Measurements from ENCODE around the gene ENTHD1.

Gene ENTHD1

DNA sequence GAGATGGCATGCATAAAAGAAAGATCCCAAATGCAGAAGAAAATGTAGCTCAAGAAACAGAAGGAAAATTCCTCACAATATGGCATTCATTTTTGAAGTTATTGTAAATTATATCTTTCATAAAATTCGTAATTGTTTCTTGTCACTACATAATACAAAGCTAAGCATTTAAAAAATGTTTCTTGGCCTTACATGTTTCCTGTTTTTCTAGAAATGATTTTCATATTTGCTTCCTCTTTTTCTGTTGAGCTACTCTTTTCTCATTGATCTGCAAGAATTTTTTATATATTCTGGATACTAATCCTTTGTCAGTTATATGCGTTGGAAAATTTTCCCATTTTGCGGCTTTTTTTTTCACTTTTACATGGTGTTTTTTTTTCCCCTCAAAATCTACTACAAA, 48.0 kb downstream of the ENTHD1 start:
- DNase-seq (ENCODE audit: low spot score): no peak

DNA sequence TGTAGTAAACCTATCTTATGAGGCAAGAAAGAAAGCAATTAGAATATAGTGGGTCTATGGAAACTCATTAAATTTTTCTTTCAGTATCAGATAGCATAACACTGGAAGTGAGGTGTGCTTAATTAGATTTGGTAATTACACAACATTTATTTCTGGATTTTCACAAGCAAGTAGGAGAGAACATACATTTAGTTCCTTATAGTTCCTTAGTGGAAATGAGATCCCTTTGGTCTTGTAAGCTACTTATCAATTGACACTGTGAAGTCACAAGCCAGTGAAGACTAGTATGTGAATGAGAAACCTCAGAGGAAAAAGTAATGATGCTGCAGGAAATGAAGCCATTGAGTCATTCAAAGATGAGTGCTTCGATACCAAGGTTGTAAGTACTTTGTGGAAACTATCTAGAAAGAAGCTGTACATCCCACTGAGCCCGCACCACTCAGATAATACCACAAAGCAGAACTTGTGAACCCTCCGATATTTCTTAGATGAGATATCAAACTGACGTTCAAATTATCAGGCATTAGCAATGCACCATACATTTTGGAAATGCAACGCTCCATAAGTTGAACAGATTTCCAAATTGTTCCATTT, 53.5 kb downstream of the ENTHD1 start:
- DNase-seq (ENCODE audit: low spot score): no peak

DNA sequence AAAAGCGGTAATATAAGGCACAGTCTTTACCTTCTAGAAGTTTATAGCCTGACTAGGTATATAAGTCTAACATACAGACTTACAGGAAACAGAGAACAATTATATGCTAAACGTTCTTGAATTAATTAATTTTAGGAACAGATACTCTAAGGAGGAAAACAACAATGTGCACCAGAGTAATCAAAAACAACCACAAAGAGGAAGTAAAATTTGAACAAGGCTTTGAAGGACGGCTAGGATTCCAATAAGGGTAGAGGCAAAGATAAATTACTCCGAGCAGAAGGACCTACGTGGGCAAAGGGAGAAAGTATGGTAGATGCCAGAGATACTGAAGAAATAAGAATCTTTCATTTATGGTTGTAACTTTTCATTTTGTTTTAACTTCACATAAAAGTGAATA, 54.4 kb downstream of the ENTHD1 start:
- no peak for DNase-seq (ENCODE audit: low spot score)

DNA sequence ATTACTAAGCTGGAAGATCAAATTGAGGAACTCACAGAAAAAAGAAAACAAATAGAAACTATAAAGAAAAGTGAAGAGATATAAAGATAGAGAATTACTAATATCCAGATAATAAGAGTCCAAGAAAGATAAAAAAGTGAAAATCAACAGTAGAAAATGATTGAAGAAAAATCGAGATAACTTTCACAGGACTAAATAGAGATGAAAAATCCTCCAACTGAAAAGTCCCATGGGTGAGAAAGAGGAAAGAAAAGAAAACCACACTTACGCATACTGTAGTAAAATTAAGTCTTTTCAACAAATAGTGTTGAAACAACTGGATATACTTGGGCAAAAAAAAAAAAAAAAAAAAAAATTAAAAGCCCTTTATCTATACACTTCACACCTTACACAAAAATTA, 60.0 kb downstream of the ENTHD1 start:
- DNase-seq (ENCODE audit: low spot score): no peak

GRCh38 chr22:39833093-39833492, 60.5 kb downstream of the ENTHD1 start:
- DNase-seq (ENCODE audit: low spot score): no peak

DNA sequence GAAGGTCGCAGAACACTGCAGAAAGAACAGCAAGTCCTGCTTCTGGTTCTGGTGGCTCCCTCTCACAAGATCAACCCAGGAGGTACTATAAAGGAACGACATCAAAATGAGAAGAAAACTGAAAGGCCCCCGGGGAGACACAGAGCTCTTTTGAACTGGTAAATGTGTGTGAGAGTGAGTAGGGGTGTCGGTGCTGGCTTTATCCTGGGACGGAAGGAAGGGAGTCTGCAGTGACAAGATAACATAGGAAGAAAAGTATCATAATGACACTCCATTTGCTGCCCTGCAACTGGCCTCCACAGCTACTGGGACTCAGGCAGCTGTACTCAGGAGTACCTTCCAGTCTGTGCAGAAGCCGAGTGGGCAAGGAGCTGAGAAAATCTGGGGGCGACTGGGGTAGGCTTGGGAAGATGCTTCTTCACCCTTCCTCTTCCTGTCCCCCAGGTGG, 60.9 kb downstream of the ENTHD1 start:
- no peak for DNase-seq (ENCODE audit: low spot score)

DNA sequence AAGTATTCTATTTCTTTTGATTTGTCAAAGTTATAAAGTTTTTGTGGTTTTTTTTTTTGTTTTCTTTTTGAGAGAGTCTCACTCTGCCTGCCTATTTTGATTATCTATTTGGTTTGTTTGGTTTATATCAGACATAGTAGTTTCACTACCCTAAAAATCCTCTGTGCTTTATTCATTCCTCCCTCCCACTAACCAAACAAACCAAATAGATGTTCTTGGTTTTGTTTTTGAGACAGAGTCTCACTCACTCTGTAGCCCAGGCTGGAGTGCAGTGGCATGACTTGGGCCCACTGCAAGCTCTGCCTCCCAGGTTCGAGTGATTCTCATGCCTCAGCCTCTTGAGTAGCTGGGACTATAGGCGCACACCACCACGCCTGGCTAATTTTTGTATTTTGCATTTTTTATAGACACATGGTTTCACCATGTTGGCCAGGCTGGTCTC, 67.9 kb downstream of the ENTHD1 start:
- DNase-seq (ENCODE audit: low spot score): no peak

DNA sequence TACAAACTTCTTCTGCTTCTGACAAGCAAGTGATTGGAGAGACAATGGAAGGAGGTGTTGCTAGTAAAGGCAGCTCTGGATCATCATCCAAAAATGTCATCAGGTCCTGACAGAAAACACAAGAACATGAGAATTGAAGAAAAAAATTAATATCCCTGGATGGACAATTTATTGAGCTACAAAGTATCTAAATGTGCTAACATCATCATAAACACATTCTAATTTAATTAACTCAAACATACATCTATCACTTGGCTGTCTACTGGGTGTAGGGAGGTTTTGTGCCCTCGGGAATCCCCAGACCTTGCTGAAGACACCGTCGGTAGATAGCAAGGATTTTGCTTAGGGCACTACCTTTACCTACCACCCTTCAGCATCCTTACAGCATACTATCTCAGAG, 72.6 kb downstream of the ENTHD1 start:
- DNase-seq (ENCODE audit: low spot score): no peak

DNA sequence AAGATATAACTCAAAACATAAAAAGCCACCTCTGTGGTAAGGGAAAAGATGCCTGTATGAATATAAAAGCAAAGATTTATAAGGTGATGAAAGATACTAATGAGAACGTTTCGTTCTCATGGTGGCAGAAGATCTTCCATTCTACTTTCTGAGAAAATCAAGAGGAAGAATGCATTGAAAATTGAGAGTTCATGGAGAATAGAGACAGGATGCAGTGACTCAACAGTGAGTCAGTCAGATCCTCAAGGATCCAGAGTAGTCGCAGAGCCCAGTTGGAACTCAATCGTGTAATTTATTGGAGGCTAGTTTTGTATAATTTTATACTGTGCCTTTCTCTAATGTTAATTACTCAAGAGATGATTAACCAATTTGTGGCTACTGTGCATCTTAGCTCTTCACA, 73.3 kb downstream of the ENTHD1 start:
- DNase-seq (ENCODE audit: low spot score): peak; percentile 76

DNA sequence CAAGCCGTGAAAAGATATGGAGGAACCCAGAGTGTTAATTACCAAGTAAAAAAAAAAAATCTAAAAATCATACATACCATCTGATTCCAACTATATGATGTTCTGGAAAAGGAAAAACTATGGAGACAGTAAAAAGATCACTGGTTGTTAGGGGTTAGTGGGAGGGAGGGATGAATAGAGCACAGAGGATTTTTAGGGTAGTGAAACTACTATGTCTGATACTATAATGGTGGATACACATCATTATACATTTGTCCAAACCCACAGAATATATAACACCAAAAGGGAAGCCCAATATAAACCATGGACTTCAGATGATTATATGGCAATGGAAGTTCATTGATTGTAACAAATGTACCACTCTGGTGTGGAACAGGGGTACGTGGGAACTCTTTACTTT, 74.1 kb downstream of the ENTHD1 start:
- DNase-seq (ENCODE audit: low spot score): no peak

DNA sequence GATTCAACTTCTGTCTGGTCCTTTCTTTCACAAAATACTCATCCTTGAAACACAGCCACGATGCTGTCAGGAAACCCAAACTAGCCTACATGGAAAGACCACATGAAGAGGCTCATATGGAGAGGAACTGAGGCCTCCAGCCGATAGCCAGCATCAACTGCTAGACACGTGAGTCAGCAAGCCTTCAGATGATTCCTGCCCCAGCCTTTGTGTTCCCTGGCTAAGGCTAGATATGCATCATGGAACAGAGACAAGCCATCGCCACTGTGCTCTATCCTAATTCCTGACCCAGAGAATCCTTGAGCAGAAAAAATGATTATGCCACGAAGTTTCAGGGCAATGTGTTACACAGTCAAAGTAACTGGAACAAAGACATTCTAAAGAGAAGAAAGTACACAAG, 75.5 kb downstream of the ENTHD1 start:
- DNase-seq (ENCODE audit: low spot score): peak; percentile 36

GRCh38 chr22:39815932-39816331, 77.6 kb downstream of the ENTHD1 start:
- peak; percentile 12 for DNase-seq (ENCODE audit: low spot score)

DNA sequence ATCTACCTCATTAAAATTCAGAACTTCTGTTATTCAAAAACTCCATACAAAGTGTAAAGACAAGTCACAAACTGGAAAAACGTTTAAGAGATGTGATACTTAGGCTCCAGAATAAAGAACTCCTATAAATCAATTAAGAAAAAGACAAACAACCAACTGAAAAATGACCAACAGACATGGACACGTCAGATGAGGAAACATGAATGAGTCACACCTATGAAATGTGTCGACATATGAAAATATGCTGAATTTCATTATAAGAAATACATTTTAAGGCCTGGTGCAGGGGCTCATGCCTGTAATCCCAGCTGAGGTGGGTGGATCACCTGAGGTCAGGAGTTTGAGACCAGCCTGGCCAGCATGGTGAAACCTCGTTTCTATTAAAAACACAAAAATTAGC, 78.7 kb downstream of the ENTHD1 start:
- peak; percentile 14 for DNase-seq (ENCODE audit: low spot score)

DNA sequence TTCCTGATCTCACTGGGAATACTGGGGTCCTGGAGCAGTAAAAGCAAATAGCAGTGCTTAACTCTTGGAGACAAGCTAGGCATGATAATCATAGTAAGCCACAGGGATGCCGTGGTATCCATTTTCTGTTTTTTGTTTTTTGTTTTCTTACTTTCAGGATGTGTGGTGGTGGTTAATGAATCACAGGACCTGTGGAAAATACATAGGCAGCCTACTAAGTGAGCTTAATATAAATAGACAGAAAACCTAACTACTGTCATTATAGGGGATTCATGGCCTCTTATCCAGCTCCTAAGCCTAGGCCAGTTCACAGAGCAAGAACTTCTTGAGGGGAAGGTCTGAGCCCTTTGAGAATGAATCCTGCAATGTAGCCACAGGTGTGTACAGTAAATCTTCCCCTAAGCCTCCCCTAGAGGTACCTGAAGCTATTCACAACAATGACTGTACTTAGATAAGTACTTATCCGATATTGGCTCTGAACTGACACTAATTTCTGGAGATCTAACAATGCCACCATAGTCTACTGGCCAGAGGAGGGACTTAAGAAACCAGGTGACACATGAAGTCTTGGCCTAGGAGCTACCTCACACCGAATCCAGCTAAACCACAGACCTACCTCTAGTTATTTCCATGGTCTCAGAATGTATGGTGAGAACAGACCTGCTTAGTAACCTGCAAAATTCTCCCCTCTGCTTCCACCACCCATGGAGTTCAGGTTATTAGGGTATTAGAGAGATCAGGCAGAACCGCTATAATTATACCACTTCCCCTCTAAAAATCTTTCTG, 83.6 kb downstream of the ENTHD1 start:
- no peak for DNase-seq (ENCODE audit: low spot score)

DNA sequence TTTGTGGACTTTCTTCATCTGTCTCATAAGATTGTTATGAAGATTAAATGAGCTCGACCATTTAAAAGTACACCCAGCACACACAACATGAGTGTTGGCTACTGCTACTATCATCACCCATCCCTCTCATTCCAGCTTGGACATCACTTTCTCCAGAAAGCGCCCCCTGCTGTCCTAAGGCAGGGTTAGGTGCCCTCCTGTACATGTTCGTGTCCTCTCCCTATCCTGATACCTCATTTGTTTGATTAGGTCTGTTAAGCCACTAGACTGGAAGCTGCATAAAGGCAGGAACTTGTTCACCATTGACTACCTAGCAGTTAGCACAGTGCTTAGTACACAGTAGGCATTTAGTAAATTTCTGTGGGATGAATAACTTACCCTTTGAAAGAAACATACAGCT, 85.5 kb downstream of the ENTHD1 start:
- no peak for DNase-seq (ENCODE audit: low spot score)

- no peak for DNase-seq (ENCODE audit: low spot score)
Measured at GRCh38 chr22:39806109-39806508, 87.5 kb downstream of the ENTHD1 start.

GRCh38 chr22:39805117-39805516, 88.4 kb downstream of the ENTHD1 start:
- no peak for DNase-seq (ENCODE audit: low spot score)

DNA sequence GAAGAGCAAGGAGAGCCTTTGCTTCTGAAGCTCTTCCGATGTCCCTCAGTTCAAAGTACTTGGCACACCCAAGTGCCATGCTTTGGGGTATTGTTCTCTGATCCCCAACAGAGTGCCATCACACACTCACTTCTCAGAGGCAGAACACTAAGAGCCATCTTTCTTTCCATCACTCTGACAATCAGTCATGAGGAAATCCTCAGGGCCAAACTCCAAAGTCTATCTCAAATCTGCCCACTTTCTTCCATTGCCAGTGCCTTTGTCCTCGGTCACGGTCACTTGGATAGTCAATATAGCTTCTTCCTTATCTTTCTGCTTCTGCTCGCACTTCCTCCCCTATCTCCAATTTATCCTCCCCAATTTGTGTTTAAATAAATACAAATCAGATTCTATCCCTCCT, 90.9 kb downstream of the ENTHD1 start:
- no peak for DNase-seq (ENCODE audit: low spot score)

DNA sequence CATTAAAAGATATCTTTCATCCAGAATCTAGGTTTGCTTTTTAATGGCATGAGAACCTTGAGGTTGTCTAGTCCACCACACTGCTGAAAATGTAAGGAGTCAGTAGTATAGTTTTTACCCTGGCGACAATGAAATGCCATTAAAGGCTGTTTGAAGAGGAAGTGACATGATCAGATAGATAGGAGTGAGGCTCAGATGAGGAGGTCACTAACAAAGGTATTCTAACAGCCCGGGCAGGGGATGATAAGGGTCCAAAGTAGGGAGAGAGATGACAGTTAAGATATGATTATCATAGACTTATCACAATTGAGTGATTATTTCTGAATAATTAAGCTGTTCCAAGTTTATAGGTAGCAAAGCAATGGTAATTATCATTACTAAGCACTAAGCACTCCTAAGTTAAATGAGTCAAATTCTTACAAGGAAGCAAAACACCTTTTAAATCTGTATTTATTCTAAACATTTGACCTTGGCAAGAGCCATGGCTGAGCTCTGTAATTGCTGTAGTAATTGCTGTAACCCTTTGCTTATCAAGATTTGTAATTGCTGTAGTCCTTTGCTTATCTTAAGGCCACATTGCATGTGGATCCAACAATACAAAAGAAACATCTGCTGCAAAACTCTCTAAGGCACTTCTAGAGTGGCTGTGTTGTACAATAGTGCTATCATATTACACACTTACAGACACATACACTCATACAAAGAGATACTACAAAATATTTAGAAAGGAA, 92.6 kb downstream of the ENTHD1 start:
- no peak for DNase-seq (ENCODE audit: low spot score)

GRCh38 chr22:39797528-39798147, 95.9 kb downstream of the ENTHD1 start:
- DNase-seq (ENCODE audit: low spot score): no peak

GRCh38 chr22:39789788-39790187, 103.8 kb downstream of the ENTHD1 start:
- no peak for DNase-seq (ENCODE audit: low spot score)

DNA sequence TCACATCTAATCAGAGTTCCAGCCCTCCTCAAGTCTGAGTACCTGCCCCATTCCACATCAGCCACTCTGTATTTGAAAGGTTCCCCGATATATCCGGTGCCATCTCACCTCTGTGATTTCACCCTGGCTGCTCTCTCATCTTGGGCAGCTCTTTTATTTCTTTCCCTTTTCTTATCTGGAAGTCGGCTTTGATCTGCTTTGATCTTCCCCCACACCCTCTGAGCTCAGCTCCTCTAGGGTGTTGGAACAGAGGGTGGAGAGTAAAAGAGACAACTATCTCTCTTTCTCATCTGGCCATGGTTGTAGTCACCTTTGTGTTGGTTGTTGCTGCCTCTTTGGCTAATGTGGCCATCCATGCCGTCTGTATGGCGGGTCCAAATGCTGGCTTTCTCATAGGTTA, 108.3 kb downstream of the ENTHD1 start:
- no peak for DNase-seq (ENCODE audit: low spot score)

All from GM03348 (cell line).